Measurements from ENCODE around the gene SLC37A1. TPM values are rescaled to one million over a fixed set of nuclear protein-coding genes. Genes with fewer than 3 reads are reported as not detected.

SLC37A1 gene
- total RNA-seq, 1 experiment from 2014 or later, result 15.0 TPM

- H3K27ac ChIP-seq (ENCODE audit: low read depth, low read length), result no peak overlapping the region
- intact Hi-C loops (cut with micrococcal nuclease), result no loop called here
- ChIA-PET RAD21 (ENCODE audit: low non-redundant PET in 1 of 2, low total read pairs in 2 of 2, uncharacterized antibody in 2 of 2, unreplicated experiment in 2 of 2) (no interaction called here), CTCF (no interaction called here), POLR2A (no interaction called here)
- TF ChIP-seq SP1 (IDR thresholded peaks at IDR 0.05; ENCODE audit: low read depth), result no peak
- no TSS peak for BruUV-seq (replicated peaks)
- no peaks in the 10 kb centered on the region for H3K27me3 ChIP-seq (ENCODE audit: insufficient read depth, low read length)
- ATAC-seq, result no peak
- no peaks in the 10 kb centered on the region for H3K79me2 ChIP-seq (ENCODE audit: insufficient read depth, low read length)
- no peaks in the 10 kb centered on the region for H3K4me1 ChIP-seq (ENCODE audit: control insufficient read depth in 1 of 2, insufficient read depth in 2 of 2, low read length in 2 of 2)
- no peak overlapping the region for H2AFZ ChIP-seq (ENCODE audit: low read depth, low read length, poor library complexity, severe bottlenecking)
- no peak overlapping the region for H3K4me3 ChIP-seq (replicated peaks in 1 of 2; ENCODE audit: low read depth in 1 of 2, low read length in 2 of 2)
- H3K4me2 ChIP-seq (ENCODE audit: low read length), result no peak overlapping the region
- H3K36me3 ChIP-seq (ENCODE audit: control insufficient read depth in 1 of 2, insufficient read depth in 2 of 2, low read length in 2 of 2), result no peaks in the 10 kb centered on the region
- H3K9ac ChIP-seq (ENCODE audit: low read length), result no peak overlapping the region
- H3K9me3 ChIP-seq (ENCODE audit: control insufficient read depth in 1 of 2, insufficient read depth in 1 of 2, low read depth in 1 of 2, low read length in 2 of 2), result no peaks in the 10 kb centered on the region
- DNase-seq (ENCODE audit: low read depth, low spot score), result no peak
- no peaks in the 10 kb centered on the region; the same call in 1 of the 2 replicates for H3K9me2 ChIP-seq (ENCODE audit: insufficient read depth)
- H4K20me1 ChIP-seq (ENCODE audit: insufficient read depth), result no peaks in the 10 kb centered on the region
Observed at GRCh38 chr21:42608446-42608845, 94.8 kb downstream of the SLC37A1 start.

- Histone ChIP-seq H3K79me2 (ENCODE audit: insufficient read depth, low read length) (no peaks in the 10 kb centered on the region), H3K4me1 (ENCODE audit: control insufficient read depth in 1 of 2, insufficient read depth in 2 of 2, low read length in 2 of 2) (no peaks in the 10 kb centered on the region; a peak in 1 of 4 replicates), H3K9me3 (ENCODE audit: control insufficient read depth in 1 of 2, insufficient read depth in 1 of 2, low read depth in 1 of 2, low read length in 2 of 2) (no peaks in the 10 kb centered on the region), H3K36me3 (ENCODE audit: control insufficient read depth in 1 of 2, insufficient read depth in 2 of 2, low read length in 2 of 2) (no peaks in the 10 kb centered on the region), H2AFZ (ENCODE audit: low read depth, low read length, poor library complexity, severe bottlenecking) (no peak overlapping the region), H3K27ac (ENCODE audit: low read depth, low read length) (no peak overlapping the region), H3K9ac (ENCODE audit: low read length) (no peak overlapping the region), H3K4me2 (ENCODE audit: low read length) (no peak overlapping the region), H3K27me3 (ENCODE audit: insufficient read depth, low read length) (no peaks in the 10 kb centered on the region), H3K9me2 (ENCODE audit: insufficient read depth) (no peaks in the 10 kb centered on the region; the same call in 1 of the 2 replicates), H4K20me1 (ENCODE audit: insufficient read depth) (no peaks in the 10 kb centered on the region), H3K4me3 (replicated peaks in 1 of 2; ENCODE audit: low read depth in 1 of 2, low read length in 2 of 2) (no peak overlapping the region)
- no TSS peak for BruUV-seq (replicated peaks)
- ChIA-PET RAD21 (ENCODE audit: low non-redundant PET in 1 of 2, low total read pairs in 2 of 2, uncharacterized antibody in 2 of 2, unreplicated experiment in 2 of 2) (no interaction called here), CTCF (no interaction called here), POLR2A (no interaction called here)
- intact Hi-C loops (cut with micrococcal nuclease), result loop anchor here (10.0 kb wide), 1 partner anchor 115 kb away; no protein-coding TSS in a partner anchor
- DNase-seq (ENCODE audit: low read depth, low spot score) (no peak), ATAC-seq (peak; percentile 74)
- TF ChIP-seq, protein P1, sequence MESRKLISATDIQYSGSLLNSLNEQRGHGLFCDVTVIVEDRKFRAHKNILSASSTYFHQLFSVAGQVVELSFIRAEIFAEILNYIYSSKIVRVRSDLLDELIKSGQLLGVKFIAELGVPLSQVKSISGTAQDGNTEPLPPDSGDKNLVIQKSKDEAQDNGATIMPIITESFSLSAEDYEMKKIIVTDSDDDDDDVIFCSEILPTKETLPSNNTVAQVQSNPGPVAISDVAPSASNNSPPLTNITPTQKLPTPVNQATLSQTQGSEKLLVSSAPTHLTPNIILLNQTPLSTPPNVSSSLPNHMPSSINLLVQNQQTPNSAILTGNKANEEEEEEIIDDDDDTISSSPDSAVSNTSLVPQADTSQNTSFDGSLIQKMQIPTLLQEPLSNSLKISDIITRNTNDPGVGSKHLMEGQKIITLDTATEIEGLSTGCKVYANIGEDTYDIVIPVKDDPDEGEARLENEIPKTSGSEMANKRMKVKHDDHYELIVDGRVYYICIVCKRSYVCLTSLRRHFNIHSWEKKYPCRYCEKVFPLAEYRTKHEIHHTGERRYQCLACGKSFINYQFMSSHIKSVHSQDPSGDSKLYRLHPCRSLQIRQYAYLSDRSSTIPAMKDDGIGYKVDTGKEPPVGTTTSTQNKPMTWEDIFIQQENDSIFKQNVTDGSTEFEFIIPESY (IDR thresholded peaks at IDR 0.05; ENCODE audit: extremely low read depth, insufficient replicate concordance, low read length), result no peak
- no peak for TF ChIP-seq POLR2AphosphoS5 (IDR thresholded peaks at IDR 0.05; ENCODE audit: low read depth, low read length)
- TF ChIP-seq, protein P2, sequence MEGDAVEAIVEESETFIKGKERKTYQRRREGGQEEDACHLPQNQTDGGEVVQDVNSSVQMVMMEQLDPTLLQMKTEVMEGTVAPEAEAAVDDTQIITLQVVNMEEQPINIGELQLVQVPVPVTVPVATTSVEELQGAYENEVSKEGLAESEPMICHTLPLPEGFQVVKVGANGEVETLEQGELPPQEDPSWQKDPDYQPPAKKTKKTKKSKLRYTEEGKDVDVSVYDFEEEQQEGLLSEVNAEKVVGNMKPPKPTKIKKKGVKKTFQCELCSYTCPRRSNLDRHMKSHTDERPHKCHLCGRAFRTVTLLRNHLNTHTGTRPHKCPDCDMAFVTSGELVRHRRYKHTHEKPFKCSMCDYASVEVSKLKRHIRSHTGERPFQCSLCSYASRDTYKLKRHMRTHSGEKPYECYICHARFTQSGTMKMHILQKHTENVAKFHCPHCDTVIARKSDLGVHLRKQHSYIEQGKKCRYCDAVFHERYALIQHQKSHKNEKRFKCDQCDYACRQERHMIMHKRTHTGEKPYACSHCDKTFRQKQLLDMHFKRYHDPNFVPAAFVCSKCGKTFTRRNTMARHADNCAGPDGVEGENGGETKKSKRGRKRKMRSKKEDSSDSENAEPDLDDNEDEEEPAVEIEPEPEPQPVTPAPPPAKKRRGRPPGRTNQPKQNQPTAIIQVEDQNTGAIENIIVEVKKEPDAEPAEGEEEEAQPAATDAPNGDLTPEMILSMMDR (IDR thresholded peaks at IDR 0.05 in 2 of 3, conservative IDR thresholded peaks at IDR 0.05 in 1 of 3; ENCODE audit: borderline replicate concordance in 1 of 3, insufficient read depth in 1 of 3, low read depth in 2 of 3, low read length in 2 of 3), result no peak
- TF ChIP-seq ELF1 (IDR thresholded peaks at IDR 0.05; ENCODE audit: borderline replicate concordance, low read depth), result no peak
- TF ChIP-seq POLR2A (IDR thresholded peaks at IDR 0.05; ENCODE audit: borderline replicate concordance, extremely low read depth, insufficient read depth, insufficient read length), result no peak
- no peak for TF ChIP-seq EZH2phosphoT487 (IDR thresholded peaks at IDR 0.05; ENCODE audit: borderline replicate concordance)
- no peak for TF ChIP-seq EGR1 (IDR thresholded peaks at IDR 0.05; ENCODE audit: low read depth)
- TF ChIP-seq SIN3A (IDR thresholded peaks at IDR 0.05; ENCODE audit: low read depth), result no peak
- TF ChIP-seq EZH2 (IDR thresholded peaks at IDR 0.05), result no peak
- TF ChIP-seq ZNF274 (IDR thresholded peaks at IDR 0.05; ENCODE audit: low read depth, low read length), result no peak
Observed at GRCh38 chr21:42609811-42610210, 96.2 kb downstream of the SLC37A1 start.

Measured in HCT116 (cell line).